ENCODE results near the gene NCOA7. TPM values are rescaled to one million over a fixed set of nuclear protein-coding genes. Genes with fewer than 3 reads are reported as not detected.

Gene NCOA7
- total and polyA plus RNA-seq, 9 of the 15 experiments (the other 6 are each of a cell fraction or from before 2014, with no cell fraction given) = 5.8 to 14.6 (median 9.3) TPM

DNA sequence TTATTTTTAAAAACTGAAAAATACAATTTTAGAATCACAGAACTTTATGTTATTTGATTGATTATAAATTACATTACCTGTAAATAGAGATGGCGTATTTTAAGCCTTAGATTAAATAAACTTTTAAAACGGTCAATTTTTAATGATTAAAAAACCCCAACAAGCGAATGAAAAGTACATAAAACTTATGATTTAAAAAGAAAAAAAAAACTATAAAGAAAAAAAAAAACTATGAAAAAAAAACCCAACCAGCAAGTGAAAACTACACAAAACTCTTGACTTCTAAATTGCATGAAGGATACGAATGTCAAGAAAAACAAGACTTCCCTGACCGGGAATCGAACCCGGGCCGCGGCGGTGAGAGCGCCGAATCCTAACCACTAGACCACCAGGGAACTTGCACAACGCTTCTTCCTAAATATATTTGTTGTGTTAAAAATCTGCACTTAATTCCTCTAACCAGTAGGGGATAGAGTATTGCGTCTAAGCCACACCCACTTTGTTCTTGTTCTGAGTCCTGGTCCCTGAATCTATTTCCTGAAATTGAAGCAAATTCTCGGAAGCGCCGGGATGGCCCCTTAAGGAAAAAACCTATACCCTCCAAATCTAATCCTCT lies 10.7 kb upstream of the NCOA7 start (continued):
- TF ChIP-seq, protein P1, sequence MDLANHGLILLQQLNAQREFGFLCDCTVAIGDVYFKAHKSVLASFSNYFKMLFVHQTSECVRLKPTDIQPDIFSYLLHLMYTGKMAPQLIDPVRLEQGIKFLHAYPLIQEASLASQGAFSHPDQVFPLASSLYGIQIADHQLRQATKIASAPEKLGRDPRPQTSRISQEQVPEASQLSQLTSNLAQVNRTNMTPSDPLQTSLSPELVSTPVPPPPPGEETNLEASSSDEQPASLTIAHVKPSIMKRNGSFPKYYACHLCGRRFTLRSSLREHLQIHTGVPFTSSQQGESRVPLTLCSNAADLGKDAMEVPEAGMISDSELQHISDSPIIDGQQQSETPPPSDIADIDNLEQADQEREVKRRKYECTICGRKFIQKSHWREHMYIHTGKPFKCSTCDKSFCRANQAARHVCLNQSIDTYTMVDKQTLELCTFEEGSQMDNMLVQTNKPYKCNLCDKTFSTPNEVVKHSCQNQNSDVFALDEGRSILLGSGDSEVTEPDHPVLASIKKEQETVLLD (IDR thresholded peaks at IDR 0.05) = 0 out of 2 replicates have a peak, but pooled peaks have one; percentile 56
- TF ChIP-seq ZNF24 (IDR thresholded peaks at IDR 0.05) = peak; percentile 6; the same call in 1 of the 2 replicates
- TF ChIP-seq, protein P2, sequence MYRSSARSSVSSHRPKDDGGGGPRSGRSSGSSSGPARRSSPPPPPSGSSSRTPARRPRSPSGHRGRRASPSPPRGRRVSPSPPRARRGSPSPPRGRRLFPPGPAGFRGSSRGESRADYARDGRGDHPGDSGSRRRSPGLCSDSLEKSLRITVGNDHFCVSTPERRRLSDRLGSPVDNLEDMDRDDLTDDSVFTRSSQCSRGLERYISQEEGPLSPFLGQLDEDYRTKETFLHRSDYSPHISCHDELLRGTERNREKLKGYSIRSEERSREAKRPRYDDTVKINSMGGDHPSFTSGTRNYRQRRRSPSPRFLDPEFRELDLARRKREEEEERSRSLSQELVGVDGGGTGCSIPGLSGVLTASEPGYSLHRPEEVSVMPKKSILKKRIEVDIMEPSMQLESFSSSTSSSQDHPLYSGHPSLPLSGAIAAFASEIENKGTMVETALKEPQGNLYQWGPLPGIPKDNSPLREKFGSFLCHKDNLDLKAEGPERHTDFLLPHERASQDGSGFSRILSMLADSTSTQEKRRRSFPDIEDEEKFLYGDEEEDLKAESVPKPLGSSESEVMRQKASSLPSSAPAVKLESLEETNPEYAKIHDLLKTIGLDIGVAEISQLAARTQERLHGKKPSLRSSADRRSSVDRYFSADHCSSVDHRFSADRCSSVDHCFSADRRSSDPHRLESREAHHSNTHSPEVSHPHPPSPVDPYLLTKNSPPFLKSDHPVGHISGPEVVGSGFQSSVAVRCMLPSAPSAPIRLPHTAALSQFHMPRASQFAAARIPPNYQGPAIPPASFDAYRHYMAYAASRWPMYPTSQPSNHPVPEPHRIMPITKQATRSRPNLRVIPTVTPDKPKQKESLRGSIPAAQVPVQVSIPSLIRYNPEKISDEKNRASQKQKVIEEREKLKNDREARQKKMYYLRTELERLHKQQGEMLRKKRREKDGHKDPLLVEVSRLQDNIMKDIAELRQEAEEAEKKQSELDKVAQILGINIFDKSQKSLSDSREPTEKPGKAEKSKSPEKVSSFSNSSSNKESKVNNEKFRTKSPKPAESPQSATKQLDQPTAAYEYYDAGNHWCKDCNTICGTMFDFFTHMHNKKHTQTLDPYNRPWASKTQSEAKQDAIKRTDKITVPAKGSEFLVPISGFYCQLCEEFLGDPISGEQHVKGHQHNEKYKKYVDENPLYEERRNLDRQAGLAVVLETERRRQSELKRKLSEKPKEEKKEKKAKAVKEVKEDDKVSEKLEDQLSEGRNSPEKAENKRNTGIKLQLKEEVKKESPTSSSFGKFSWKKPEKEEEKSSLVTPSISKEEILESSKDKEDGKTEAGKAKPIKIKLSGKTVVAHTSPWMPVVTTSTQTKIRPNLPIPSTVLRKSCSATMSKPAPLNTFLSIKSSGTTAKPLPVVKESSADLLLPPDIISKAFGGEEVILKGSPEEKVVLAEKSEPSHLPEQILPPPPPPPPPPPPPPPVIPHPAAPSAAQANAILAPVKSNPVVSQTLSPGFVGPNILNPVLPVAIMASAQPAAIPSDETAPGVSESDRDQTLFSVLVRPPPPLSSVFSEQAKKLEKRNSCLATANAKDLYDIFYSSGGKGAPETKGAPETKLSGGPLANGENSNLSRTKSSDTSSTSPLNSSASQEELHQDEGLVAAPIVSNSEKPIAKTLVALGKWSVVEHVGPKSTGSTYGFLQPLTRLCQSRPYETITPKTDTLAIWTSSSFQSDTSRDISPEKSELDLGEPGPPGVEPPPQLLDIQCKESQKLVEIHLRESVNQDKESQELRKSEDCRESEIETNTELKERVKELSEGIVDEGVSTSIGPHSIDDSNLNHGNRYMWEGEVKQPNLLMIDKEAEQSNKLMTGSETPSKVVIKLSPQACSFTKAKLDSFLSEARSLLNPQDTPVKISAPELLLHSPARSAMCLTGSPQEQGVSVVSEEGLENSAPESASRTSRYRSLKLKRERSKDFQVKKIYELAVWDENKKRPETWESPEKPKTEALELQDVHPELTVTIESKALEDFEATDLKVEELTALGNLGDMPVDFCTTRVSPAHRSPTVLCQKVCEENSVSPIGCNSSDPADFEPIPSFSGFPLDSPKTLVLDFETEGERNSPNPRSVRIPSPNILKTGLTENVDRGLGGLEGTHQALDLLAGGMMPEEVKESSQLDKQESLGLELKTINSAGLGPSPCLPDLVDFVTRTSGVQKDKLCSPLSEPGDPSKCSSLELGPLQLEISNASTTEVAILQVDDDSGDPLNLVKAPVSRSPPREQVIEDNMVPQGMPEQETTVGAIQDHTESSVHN (IDR thresholded peaks at IDR 0.05; ENCODE audit: borderline replicate concordance in 1 of 2, low read depth in 1 of 2) = no peak
- no peak for TF ChIP-seq ZNF274 (IDR thresholded peaks at IDR 0.05; ENCODE audit: borderline replicate concordance, low read depth, low read length)
- TF ChIP-seq TRIM28 (IDR thresholded peaks at IDR 0.05) = peak; percentile 43; the same call in 1 of the 2 replicates
- no peak for TF ChIP-seq EP400 (IDR thresholded peaks at IDR 0.05)
- no peak for TF ChIP-seq NFE2L1 (tag; IDR thresholded peaks at IDR 0.05; ENCODE audit: borderline replicate concordance, low read depth)
- peak in 1 of 2 experiments; percentile 65; a peak in 1 of 4 replicates for TF ChIP-seq SRF (CRISPR knock-in tag; IDR thresholded peaks at IDR 0.05)
- 0 out of 4 replicates have a peak, but pooled peaks of 1 of the 2 experiments have one; percentile 9 for TF ChIP-seq RAD21 (CRISPR knock-in tag; conservative IDR thresholded peaks at IDR 0.05 in 1 of 2, IDR thresholded peaks at IDR 0.05 in 1 of 2)
- TF ChIP-seq RBM34 (IDR thresholded peaks at IDR 0.05; ENCODE audit: borderline replicate concordance, insufficient read depth, low read length) = no peak
- TF ChIP-seq KLF10 (CRISPR knock-in tag; IDR thresholded peaks at IDR 0.05) = no peak
- TF ChIP-seq BDP1 (IDR thresholded peaks at IDR 0.05; ENCODE audit: insufficient read depth, insufficient read length) = peak; percentile 79
- TF ChIP-seq BMI1 (IDR thresholded peaks at IDR 0.05; ENCODE audit: low read length) = no peak
- TF ChIP-seq, protein P3, sequence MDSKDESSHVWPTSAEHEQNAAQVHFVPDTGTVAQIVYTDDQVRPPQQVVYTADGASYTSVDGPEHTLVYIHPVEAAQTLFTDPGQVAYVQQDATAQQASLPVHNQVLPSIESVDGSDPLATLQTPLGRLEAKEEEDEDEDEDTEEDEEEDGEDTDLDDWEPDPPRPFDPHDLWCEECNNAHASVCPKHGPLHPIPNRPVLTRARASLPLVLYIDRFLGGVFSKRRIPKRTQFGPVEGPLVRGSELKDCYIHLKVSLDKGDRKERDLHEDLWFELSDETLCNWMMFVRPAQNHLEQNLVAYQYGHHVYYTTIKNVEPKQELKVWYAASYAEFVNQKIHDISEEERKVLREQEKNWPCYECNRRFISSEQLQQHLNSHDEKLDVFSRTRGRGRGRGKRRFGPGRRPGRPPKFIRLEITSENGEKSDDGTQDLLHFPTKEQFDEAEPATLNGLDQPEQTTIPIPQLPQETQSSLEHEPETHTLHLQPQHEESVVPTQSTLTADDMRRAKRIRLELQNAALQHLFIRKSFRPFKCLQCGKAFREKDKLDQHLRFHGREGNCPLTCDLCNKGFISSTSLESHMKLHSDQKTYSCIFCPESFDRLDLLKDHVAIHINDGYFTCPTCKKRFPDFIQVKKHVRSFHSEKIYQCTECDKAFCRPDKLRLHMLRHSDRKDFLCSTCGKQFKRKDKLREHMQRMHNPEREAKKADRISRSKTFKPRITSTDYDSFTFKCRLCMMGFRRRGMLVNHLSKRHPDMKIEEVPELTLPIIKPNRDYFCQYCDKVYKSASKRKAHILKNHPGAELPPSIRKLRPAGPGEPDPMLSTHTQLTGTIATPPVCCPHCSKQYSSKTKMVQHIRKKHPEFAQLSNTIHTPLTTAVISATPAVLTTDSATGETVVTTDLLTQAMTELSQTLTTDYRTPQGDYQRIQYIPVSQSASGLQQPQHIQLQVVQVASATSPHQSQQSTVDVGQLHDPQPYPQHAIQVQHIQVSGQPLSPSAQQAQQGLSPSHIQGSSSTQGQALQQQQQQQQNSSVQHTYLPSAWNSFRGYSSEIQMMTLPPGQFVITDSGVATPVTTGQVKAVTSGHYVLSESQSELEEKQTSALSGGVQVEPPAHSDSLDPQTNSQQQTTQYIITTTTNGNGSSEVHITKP (IDR thresholded peaks at IDR 0.05; ENCODE audit: partially characterized antibody) = no peak
